Endothelial cell of hepatic sinusoid (primary cell): ENCODE results near the gene NMNAT2.

Source experiments
- in situ Hi-C: cut with HindIII; loops from 2 replicates; pipeline ENCODE4 v1.10.0; 2017; ENCODE audit warnings: low sequenced_read_pairs

The NMNAT2 gene

DNA sequence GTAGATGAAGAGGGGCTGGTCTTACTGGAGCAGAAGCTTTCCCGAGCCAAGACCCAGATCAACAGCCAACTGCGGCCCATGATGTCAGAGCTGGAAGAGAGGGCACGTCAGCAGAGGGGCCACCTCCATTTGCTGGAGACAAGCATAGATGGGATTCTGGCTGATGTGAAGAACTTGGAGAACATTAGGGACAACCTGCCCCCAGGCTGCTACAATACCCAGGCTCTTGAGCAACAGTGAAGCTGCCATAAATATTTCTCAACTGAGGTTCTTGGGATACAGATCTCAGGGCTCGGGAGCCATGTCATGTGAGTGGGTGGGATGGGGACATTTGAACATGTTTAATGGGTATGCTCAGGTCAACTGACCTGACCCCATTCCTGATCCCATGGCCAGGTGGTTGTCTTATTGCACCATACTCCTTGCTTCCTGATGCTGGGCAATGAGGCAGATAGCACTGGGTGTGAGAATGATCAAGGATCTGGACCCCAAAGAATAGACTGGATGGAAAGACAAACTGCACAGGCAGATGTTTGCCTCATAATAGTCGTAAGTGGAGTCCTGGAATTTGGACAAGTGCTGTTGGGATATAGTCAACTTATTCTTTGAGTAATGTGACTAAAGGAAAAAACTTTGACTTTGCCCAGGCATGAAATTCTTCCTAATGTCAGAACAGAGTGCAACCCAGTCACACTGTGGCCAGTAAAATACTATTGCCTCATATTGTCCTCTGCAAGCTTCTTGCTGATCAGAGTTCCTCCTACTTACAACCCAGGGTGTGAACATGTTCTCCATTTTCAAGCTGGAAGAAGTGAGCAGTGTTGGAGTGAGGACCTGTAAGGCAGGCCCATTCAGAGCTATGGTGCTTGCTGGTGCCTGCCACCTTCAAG, 174.8 kb downstream of the NMNAT2 start:
- in situ Hi-C loops: loop anchor here (5.0 to 10.0 kb wide), 2 partner anchors 69 to 351 kb away; partner anchors contain the start of gene NCF2

DNA sequence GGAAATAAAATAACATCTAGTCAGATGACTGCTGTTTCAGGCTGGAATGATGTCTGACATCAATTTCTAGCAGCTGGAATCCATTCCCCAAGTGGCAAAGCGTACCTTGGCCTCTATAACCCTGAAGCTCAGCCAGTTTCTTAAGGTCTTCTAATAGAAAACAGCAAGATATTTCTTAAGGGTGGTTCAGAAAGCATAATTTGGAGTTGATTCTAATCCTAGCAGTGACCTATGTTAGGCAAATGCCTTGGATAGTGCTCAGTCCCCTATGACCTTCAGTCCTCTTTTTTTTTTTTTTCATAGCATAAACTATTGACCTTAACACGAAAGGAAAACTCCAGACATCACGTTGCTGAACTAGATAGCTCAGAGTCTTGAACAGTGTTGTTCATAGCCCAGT, 175.6 kb downstream of the NMNAT2 start:
- in situ Hi-C loops: loop anchor here (5.0 to 10.0 kb wide), 2 partner anchors 70 to 352 kb away; partner anchors contain the start of gene NCF2

DNA sequence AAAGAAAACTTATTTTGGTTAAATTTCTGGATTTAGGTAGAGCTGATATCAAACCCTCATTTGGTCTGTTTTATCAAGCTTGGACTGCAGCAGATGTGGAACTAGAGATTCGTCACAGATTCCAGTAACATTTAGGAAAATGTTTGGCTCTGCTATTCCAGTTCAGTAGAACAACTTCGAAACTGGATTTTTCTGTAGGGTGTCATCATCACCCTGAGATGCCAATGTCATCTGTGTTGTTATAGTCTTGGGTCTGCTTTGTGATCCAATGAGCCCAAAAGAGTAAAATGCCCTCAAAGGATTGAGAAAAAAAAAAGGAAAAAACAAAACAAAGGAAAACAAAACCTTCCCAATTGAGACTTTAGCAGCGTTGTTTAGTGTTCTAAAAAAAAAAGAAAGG, 176.7 kb downstream of the NMNAT2 start:
- in situ Hi-C loops: loop anchor here (5.0 to 10.0 kb wide), 2 partner anchors 71 to 353 kb away; partner anchors contain the start of gene NCF2

DNA sequence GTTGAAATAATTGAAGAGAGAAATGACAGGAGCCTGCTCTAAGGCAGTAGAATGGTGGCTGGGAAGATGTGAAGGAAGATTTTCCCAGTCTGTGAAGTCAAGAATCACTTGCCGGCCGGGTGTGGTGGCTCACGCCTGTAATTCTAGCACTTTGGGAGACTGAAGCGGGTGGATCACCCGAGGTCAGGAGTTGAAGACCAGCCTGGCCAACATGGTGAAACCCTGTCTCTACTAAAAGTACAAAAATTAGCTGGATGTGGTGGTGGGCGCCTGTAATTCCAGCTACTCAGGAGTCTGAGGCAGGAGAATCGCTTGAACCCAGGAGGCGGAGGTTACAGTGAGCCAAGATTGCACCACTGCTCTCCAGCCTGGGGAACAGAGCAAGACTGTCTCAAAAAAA, 177.3 kb downstream of the NMNAT2 start:
- in situ Hi-C loops: loop anchor here (5.0 to 10.0 kb wide), 2 partner anchors 71 to 354 kb away; partner anchors contain the start of gene NCF2

DNA sequence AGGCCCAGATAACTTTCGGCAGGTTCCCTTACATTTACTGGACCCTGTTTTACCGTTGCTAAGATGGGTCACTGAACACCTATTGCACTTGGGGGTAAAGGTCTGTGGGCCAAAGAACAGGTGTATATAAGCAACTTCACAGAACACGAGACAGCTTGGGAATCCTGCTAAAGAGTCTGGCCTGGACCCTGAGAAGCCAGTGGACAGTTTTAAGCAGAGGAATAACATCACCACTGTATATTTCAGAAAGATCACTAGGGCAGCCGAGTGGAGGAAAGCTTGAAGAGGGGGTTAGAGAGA, 177.7 kb downstream of the NMNAT2 start:
- in situ Hi-C loops: loop anchor here (5.0 to 10.0 kb wide), 2 partner anchors 72 to 354 kb away; partner anchors contain the start of gene NCF2

DNA sequence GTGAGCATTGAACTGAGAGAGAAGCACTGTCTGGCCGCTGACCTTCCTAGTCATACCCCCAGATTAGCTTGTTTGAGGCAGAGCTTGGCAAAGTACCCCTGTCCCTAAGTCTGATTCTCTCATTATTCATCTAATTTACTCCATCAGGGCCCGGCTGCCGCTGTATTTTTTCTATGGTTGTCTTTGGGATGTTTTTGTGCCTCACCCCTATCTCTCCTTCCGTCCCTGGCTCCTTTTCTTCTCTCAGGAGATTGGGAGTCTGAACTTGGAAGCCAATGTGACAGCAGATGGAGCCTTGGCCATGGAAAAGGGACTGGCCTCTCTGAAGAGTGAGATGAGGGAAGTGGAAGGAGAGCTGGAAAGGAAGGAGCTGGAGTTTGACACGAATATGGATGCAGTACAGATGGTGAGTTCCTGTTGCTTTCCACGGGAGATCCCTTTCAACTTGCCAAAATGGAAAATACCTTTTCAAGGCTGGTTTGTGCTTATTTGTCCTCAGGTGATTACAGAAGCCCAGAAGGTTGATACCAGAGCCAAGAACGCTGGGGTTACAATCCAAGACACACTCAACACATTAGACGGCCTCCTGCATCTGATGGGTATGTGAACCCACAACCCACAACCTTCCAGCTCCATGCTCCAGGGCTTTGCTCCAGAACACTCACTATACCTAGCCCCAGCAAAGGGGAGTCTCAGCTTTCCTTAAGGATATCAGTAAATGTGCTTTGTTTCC, 178.2 kb downstream of the NMNAT2 start:
- in situ Hi-C loops: loop anchor here (5.0 to 10.0 kb wide), 2 partner anchors 72 to 355 kb away; partner anchors contain the start of gene NCF2

DNA sequence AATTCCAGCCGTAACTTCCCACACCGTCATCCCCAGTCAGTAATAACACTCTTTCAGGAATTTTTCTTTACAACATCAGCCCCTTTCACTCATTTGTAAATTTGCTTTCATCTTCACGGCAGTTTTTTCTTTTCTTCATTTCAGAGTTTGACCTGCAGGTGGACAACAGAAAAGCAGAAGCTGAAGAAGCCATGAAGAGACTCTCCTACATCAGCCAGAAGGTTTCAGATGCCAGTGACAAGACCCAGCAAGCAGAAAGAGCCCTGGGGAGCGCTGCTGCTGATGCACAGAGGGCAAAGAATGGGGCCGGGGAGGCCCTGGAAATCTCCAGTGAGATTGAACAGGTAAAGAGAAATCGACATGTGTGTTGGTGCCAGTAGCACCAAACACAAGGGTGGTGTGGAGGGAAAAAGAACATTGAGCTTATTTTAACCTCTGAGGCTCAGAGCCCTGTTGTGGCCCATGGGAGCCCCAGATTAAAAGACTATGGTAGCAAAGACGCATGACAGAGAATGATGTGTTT, 178.9 kb downstream of the NMNAT2 start:
- in situ Hi-C loops: no loop called here

DNA sequence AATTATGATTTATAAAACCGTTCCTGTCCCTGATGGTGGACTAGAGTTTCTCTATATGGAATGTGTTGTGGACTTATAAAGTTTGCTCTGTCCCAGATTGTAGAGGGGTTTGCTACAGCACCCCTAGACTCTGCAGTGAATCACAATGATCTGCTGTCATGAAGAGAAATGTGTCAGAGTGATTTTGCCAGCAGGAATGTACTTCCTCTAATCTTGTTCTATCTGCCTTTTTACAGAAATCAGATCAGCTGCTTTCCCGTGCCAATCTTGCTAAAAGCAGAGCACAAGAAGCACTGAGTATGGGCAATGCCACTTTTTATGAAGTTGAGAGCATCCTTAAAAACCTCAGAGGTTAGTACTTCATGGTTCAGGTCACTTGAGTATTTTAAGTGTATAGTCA, 180.1 kb downstream of the NMNAT2 start:
- in situ Hi-C loops: no loop called here

DNA sequence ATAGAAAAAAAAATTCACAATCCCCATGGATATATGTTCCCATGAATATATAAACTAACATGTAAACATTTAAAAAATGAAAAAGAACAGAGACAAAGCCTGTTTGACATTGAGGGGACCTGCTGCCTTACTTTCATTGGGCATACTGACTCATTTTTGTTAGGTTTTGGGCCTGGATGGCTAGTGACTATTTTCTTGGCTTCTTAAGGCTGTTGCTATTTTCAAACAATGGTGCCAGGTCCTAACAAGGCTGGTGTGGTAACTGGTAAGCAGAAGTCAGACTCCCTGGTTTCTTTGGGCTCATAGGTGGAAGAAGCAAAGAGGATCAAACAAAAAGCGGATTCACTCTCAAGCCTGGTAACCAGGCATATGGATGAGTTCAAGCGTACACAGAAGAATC, 181.1 kb downstream of the NMNAT2 start:
- in situ Hi-C loops: no loop called here

DNA sequence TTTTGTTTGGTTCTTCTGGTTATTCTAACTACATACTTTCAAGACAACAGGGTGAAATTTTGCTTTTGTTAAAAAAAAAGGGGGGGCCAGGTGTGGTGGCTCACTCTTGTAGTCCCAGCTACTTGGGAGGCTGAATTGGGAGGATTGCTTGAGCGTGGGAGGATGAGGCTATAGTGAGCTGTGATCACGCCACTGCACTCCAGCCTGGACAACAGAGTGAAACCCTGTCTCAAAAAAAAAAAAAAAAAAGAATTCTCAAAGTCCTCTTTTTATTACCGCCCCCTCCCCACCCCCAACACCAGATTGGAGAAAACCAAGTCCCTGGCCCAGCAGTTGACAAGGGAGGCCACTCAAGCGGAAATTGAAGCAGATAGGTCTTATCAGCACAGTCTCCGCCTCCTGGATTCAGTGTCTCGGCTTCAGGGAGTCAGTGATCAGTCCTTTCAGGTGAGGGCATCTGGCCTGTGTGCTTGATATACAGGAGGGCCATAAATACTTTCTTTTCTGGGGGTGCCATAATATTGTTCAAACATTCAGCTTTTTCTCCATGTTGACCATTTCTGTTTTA, 181.9 kb downstream of the NMNAT2 start:
- in situ Hi-C loops: no loop called here

DNA sequence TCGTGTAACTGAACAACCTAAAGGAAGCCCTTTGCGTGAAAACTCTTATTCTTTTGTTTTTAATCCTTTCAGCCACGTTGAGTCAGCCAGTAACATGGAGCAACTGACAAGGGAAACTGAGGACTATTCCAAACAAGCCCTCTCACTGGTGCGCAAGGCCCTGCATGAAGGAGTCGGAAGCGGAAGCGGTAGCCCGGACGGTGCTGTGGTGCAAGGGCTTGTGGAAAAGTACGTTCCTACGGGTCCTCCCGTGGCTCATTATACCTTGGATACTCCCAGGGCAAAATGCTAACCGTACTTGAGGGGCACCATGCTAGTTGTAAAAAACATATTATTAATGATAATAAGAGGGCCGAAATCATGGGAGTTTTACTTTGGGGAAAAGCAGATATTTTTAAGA, 182.7 kb downstream of the NMNAT2 start:
- in situ Hi-C loops: no loop called here

DNA sequence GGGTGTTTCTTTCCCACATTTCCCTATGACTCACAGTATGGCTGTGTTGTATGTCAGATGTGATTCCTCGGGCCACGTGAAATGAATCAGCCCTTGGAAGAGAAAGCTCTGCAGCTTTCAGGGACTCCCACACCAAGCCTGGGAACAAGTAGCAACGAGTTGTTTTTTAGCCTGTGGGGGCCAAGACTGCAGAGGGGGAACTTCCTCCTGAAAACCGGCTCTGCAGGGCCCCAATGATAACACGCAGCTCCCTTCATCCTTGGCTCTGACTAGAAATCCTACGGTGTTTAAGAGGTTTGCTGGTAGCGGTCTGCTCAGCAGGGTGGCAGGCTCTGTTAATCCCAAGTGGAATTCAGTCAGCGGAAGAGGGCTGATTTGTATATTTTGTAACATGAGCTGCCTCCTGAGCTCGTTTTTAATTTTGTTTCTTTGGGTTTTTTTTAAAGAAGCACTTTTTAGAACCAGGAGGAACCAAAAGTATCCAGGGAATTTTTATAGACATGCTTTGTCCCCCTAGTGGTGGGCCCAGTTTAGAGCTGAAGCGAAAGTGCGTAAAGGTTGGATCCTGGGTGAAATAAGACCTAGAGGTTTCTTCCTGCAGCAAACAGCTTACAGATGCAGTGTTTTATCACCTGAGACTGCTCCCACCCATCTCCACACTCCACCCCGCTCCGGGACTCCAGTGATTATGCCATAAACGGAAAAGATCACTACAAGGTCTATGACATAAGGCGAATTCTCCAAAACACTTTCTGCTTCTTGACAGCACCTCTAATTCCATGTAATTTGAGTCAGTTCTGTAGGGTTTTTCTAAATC, 183.3 kb downstream of the NMNAT2 start:
- in situ Hi-C loops: loop anchor here (5.0 kb wide), 1 partner anchor 98 kb away; no protein-coding TSS in a partner anchor

DNA sequence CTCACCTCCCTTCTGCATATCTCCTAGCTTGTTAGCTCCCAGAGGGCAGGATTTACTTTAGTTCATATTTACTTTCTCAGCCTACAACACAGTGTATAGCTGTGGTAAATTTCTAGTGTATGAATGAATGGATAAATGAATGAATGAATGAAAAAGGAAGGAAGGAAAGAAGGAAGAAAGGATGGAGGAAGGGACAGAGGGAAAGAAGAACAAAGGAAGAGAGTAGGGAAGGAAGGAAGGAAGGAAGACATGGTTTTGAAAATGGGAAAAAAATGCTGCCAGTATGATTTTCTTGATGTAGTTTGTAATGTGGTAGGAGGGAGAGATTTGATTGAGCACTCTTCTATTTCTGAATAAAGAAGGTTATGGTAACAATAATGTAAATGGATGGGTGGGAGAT, 185.1 kb downstream of the NMNAT2 start:
- in situ Hi-C loops: loop anchor here (5.0 kb wide), 1 partner anchor 96 kb away; no protein-coding TSS in a partner anchor

DNA sequence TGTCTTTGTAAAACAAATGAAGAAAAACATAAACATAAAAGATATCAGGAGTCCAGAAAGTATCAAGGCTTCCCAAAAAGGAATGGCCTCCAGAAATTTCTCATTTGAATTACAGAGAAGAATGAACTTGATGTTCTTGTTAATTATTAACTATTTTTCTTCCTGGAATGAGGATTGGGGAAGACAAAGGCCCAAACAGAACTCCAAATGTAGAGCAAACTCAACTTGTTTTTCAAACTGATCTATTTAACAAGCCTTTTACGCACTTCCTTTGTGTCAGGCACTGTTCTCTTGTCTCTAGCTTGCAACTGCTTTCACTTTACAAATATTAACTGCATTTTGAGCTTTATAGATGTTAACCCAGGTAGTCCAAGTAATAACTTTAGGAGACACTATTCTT, 186.6 kb downstream of the NMNAT2 start:
- in situ Hi-C loops: loop anchor here (5.0 kb wide), 1 partner anchor 94 kb away; no protein-coding TSS in a partner anchor

DNA sequence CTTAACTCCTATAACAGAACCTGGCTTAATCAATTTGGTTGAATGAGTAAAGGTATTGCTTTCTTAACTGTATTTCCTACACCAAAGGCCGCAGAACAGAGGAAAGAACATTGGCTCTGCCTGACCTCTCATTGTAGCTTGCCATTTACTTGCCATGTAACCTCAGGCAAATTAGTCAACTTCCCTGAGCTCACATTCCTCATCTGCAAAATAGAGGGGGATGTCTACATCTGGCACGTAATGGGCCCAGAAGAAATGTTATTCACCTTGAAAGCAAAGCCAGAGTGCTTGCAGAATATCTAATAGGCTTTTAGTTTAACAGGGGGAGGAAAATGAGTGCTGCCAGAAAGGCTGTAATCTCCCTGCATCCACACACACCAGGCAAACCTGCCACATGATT, 187.8 kb downstream of the NMNAT2 start:
- in situ Hi-C loops: loop anchor here (5.0 kb wide), 1 partner anchor 93 kb away; no protein-coding TSS in a partner anchor

DNA sequence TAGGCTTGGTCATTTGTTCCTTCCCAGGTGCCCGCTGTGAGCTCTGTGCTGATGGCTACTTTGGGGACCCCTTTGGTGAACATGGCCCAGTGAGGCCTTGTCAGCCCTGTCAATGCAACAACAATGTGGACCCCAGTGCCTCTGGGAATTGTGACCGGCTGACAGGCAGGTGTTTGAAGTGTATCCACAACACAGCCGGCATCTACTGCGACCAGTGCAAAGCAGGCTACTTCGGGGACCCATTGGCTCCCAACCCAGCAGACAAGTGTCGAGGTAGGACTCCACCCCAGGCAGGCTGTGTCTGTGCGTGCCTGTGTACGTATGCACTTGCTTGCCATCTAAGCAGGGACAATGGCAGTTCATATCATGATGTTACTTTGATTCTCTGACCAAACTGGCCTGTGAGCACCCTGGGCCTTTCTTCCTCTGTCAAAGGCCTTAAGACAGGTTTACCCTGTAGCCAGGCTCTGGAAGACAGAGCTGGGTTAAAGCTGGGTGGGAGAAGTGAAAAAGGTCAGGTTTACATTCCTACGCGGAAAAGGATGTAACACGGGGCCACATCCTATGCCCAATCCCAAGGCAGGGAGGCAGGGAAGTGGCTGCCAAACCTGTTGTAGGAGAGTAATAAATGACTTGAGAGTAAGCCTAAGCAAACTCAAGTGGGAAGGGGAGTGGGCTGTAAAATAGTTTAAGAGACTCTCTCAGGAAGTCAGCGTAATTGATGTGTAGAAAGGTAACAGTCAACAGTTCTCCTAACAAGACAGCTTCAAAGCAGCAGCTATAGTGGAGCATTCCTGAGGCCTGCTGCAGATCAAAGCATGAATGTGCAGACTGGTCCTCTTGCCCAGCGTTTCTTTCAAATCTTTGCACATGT, 189.6 kb downstream of the NMNAT2 start:
- in situ Hi-C loops: no loop called here

DNA sequence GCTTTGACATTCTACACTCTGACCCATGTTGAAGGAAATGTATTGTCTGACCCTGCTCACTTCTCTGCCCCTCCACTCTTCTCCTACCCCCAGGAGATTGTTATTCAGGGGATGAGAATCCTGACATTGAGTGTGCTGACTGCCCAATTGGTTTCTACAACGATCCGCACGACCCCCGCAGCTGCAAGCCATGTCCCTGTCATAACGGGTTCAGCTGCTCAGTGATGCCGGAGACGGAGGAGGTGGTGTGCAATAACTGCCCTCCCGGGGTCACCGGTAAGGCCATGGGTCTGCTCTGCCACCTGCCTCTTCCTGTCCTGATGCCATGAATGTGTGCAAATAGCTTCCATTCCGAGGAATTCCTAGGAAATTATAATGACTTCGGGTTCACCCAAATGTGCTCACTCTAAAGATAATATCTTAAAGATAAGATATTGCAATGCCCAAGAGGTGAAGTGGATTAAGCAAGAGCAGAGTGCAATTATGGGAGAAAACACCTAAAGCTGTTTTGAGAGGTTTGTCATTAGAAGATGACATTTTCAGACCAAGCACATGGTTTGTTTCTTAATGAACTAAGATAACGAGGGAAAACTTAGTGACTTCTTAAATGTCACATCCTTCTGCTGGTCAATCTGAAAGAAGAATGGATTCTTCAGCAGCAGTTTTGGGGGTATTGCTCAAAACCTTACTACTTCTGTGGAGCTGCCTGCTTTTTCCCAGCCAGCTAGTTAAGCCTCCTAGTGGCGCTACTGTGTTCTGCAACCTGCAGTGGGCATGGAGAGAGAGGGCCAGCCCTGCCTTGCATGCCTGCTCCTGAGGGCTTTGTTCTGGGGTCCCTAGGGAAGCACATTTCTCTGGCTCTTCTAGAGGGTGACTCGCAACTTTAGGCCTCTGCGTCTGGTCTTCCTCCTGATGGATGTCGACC, 190.5 kb downstream of the NMNAT2 start:
- in situ Hi-C loops: no loop called here

DNA sequence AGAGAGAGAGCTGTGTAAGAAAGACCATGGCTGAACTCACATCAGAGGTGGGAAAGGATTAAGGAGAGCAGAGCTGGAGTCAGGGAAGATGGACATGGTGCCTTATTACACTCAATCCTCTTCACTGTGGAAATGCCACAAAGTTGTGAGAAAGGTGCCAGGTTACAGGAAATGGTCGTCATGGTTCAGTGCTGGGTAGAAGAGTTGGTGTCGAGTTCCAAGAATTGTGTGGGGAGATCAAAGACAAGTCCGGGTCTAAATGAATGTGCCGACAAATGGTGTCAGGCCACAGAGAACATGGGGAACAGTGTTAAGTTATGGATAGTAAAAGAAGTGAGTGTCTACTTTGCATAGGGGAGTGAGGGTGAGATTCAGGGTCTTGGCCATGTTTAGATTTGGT, 191.2 kb downstream of the NMNAT2 start:
- in situ Hi-C loops: no loop called here
